Activated CD4-positive, alpha-beta memory T cell treated with anti-CD3 and anti-CD28 coated beads, Interleukin-2, amount 10 ng/mL, durations not matched to agents 7 days and 5 days (primary cell): ENCODE measurements around the gene IQCN. TPM values are rescaled to one million over a fixed set of nuclear protein-coding genes. Genes with fewer than 3 reads are reported as not detected.

Source experiments
- CTCF ChIA-PET: fragments of 350-600 bp; sonication (Branson Sonifier 250); formaldehyde crosslinking; loops from one replicate; lab custom pipeline; 2021; ENCODE audit warnings: antibody characterized with exemption, inconsistent platforms; lab: Charles Lee
- POLR2A ChIA-PET: fragments of 350-600 bp; sonication (Branson Sonifier 250); formaldehyde crosslinking; loops from one replicate; lab custom pipeline; 2021; ENCODE audit warnings: antibody characterized with exemption; lab: Charles Lee
- DNase-seq: peaks from one replicate; pipeline ENCODE4 v3.0.0-alpha.2; 2020
- H3K27ac Mint-ChIP-seq: one replicate; pipeline ENCODE4 v1.8.0; 2021; ENCODE audit warnings: mild to moderate bottlenecking, mixed read lengths
- H3K27me3 Mint-ChIP-seq: one replicate; pipeline ENCODE4 v1.8.0; 2021; ENCODE audit warnings: mixed read lengths
- H3K36me3 Mint-ChIP-seq: one replicate; pipeline ENCODE4 v1.8.0; 2021; ENCODE audit warnings: low read depth, mixed read lengths
- H3K4me1 Mint-ChIP-seq: one replicate; pipeline ENCODE4 v1.8.0; 2021; ENCODE audit warnings: mixed read lengths
- H3K4me3 Mint-ChIP-seq: one replicate; pipeline ENCODE4 v1.8.0; 2021; ENCODE audit warnings: mild to moderate bottlenecking, mixed read lengths
- H3K9me3 Mint-ChIP-seq: one replicate; pipeline ENCODE4 v1.8.0; 2021; ENCODE audit warnings: mixed read lengths
- total RNA-seq, 2 experiments: library from RNA; stranded (reverse); gene quantifications; one replicate each; pipeline ENCODE4 v1.2.3, GENCODE V29; 2021

IQCN gene
- total RNA-seq, 2 experiments from 2014 or later: 1.6 to 1.7 TPM

GRCh38 chr19:18233224-18233825 lies 40.9 kb downstream of the IQCN start:
- Mint-ChIP-seq H3K27ac (no peak overlapping the region), H3K36me3 (no peaks in the 10 kb centered on the region), H3K27me3 (peaks cover 36% of the 10 kb centered on the region), H3K9me3 (peaks cover 2% of the 10 kb centered on the region), H3K4me3 (no peak overlapping the region), H3K4me1 (peaks cover 4% of the 10 kb centered on the region)
- DNase-seq: peak; percentile 66
- POLR2A ChIA-PET: interaction anchor here (0.8 to 1.5 kb wide), 4 partner anchors 14 to 185 kb away, joined by 3 to 4 read pairs (median 3); partner anchors contain the start of genes JUND and SSBP4
- CTCF ChIA-PET: interaction anchor here (0.9 to 4.4 kb wide), 3 partner anchors 9 to 29 kb away, joined by 4 to 22 read pairs (median 11); no protein-coding TSS in a partner anchor

GRCh38 chr19:18232540-18233223 lies 41.6 kb downstream of the IQCN start:
- Mint-ChIP-seq H3K27ac (no peak overlapping the region), H3K9me3 (peaks cover 2% of the 10 kb centered on the region), H3K4me3 (no peak overlapping the region), H3K27me3 (peaks cover 41% of the 10 kb centered on the region), H3K4me1 (peaks cover 4% of the 10 kb centered on the region), H3K36me3 (no peaks in the 10 kb centered on the region)
- POLR2A ChIA-PET: interaction anchor here (1.0 to 1.5 kb wide), 3 partner anchors 13 to 186 kb away, joined by 3 read pairs; partner anchors contain the start of gene SSBP4
- CTCF ChIA-PET: interaction anchor here (2.7 to 4.4 kb wide), 2 partner anchors 8 to 19 kb away, joined by 11 to 22 read pairs; no protein-coding TSS in a partner anchor
- DNase-seq: no peak

- no peak for DNase-seq
- ChIA-PET CTCF (interaction anchor here (2.7 to 4.4 kb wide), 2 partner anchors 8 to 20 kb away, joined by 11 to 22 read pairs; no protein-coding TSS in a partner anchor), POLR2A (no interaction called here)
- Mint-ChIP-seq H3K36me3 (no peaks in the 10 kb centered on the region), H3K27ac (no peak overlapping the region), H3K4me1 (peaks cover 4% of the 10 kb centered on the region), H3K4me3 (no peak overlapping the region), H3K9me3 (peaks cover 2% of the 10 kb centered on the region), H3K27me3 (peaks cover 49% of the 10 kb centered on the region)
Observed at GRCh38 chr19:18231775-18232174, 42.5 kb downstream of the IQCN start.

GRCh38 chr19:18230941-18231734 lies 43.1 kb downstream of the IQCN start:
- Mint-ChIP-seq H3K9me3 (peaks cover 2% of the 10 kb centered on the region), H3K4me3 (no peak overlapping the region), H3K4me1 (peaks cover 5% of the 10 kb centered on the region), H3K27me3 (peaks cover 51% of the 10 kb centered on the region), H3K27ac (no peak overlapping the region), H3K36me3 (no peaks in the 10 kb centered on the region)
- POLR2A ChIA-PET: no interaction called here
- DNase-seq: no peak
- CTCF ChIA-PET: interaction anchor here (0.5 to 4.4 kb wide), 5 partner anchors 20 to 98 kb away, joined by 3 to 22 read pairs (median 4); no protein-coding TSS in a partner anchor

GRCh38 chr19:18229915-18230314 lies 44.3 kb downstream of the IQCN start:
- CTCF ChIA-PET: interaction anchor here (0.7 to 4.4 kb wide), 4 partner anchors 22 to 99 kb away, joined by 3 to 22 read pairs (median 4); no protein-coding TSS in a partner anchor
- Mint-ChIP-seq H3K36me3 (no peaks in the 10 kb centered on the region), H3K9me3 (peaks cover 2% of the 10 kb centered on the region), H3K27me3 (peaks cover 63% of the 10 kb centered on the region), H3K4me1 (peaks cover 9% of the 10 kb centered on the region), H3K27ac (no peak overlapping the region), H3K4me3 (no peak overlapping the region)
- POLR2A ChIA-PET: no interaction called here
- DNase-seq: no peak

GRCh38 chr19:18229474-18229873 lies 44.8 kb downstream of the IQCN start:
- ChIA-PET CTCF (no interaction called here), POLR2A (no interaction called here)
- H3K27me3 Mint-ChIP-seq: peaks cover 67% of the 10 kb centered on the region
- H3K36me3 Mint-ChIP-seq: no peaks in the 10 kb centered on the region
- peaks cover 13% of the 10 kb centered on the region for H3K4me1 Mint-ChIP-seq
- H3K9me3 Mint-ChIP-seq: peaks cover 2% of the 10 kb centered on the region
- no peak overlapping the region for H3K4me3 Mint-ChIP-seq
- DNase-seq: no peak
- H3K27ac Mint-ChIP-seq: no peak overlapping the region

- Mint-ChIP-seq H3K4me1 (peaks cover 18% of the 10 kb centered on the region), H3K9me3 (no peaks in the 10 kb centered on the region), H3K27ac (no peak overlapping the region), H3K36me3 (no peaks in the 10 kb centered on the region), H3K4me3 (no peak overlapping the region), H3K27me3 (peaks cover 63% of the 10 kb centered on the region)
- no peak for DNase-seq
- CTCF ChIA-PET: no interaction called here
- POLR2A ChIA-PET: no interaction called here
Observed at GRCh38 chr19:18227781-18228271, 46.4 kb downstream of the IQCN start.

- ChIA-PET CTCF (no interaction called here), POLR2A (no interaction called here)
- H3K4me1 Mint-ChIP-seq: peaks cover 14% of the 10 kb centered on the region
- H3K36me3 Mint-ChIP-seq: no peaks in the 10 kb centered on the region
- H3K4me3 Mint-ChIP-seq: no peak overlapping the region
- no peak overlapping the region for H3K27ac Mint-ChIP-seq
- DNase-seq: no peak
- peaks cover 58% of the 10 kb centered on the region for H3K27me3 Mint-ChIP-seq
- H3K9me3 Mint-ChIP-seq: no peaks in the 10 kb centered on the region
Observed at GRCh38 chr19:18226956-18227780, 47.1 kb downstream of the IQCN start.

- POLR2A ChIA-PET: no interaction called here
- DNase-seq: no peak
- Mint-ChIP-seq H3K27me3 (peaks cover 52% of the 10 kb centered on the region), H3K9me3 (no peaks in the 10 kb centered on the region), H3K27ac (no peak within 1 kb of the TSS), H3K4me1 (peaks cover 16% of the 10 kb centered on the region), H3K36me3 (no peaks in the 10 kb centered on the region), H3K4me3 (no peak within 1 kb of the TSS)
- CTCF ChIA-PET: no interaction called here
Observed at GRCh38 chr19:18225702-18226468, 48.4 kb downstream of the IQCN start, which contains the start of gene PDE4C. TSS of gene PDE4C (minus strand) at chr19:18226438. CDS start at chr19:18226415, 23 bp downstream.

GRCh38 chr19:18225355-18225701 lies 48.9 kb downstream of the IQCN start:
- DNase-seq: no peak
- no peak overlapping the region for H3K27ac Mint-ChIP-seq
- peaks cover 50% of the 10 kb centered on the region for H3K27me3 Mint-ChIP-seq
- H3K4me1 Mint-ChIP-seq: peaks cover 16% of the 10 kb centered on the region
- no peak overlapping the region for H3K4me3 Mint-ChIP-seq
- ChIA-PET CTCF (interaction anchor here (1.5 to 2.9 kb wide), 3 partner anchors 27 to 103 kb away, joined by 12 to 17 read pairs (median 16); no protein-coding TSS in a partner anchor), POLR2A (no interaction called here)
- no peaks in the 10 kb centered on the region for H3K9me3 Mint-ChIP-seq
- no peaks in the 10 kb centered on the region for H3K36me3 Mint-ChIP-seq
